Endothelial cell of umbilical vein (primary cell): Measurements from ENCODE around the gene PPP1R13B.

Source experiments
- FOS ChIP-seq: IDR thresholded peaks from 2 replicates; pipeline ENCODE4 v1.6.1; 2011; ENCODE audit warnings: mild to moderate bottlenecking, low read length, moderate library complexity, borderline replicate concordance; ENCODE audit not compliant: insufficient read depth
- JUN ChIP-seq: IDR thresholded peaks from 2 replicates; pipeline ENCODE4 v1.6.1; 2011; ENCODE audit warnings: borderline replicate concordance, low read depth; ENCODE audit not compliant: insufficient read length, insufficient read depth
- MYC ChIP-seq: IDR thresholded peaks from one replicate; pipeline ENCODE4 v1.6.1; 2011; ENCODE audit warnings: mild to moderate bottlenecking, low read depth, low read length
- POLR2A ChIP-seq: IDR thresholded peaks from 2 replicates; pipeline ENCODE4 v1.6.1; 2012; ENCODE audit warnings: low read depth, mild to moderate bottlenecking, control low read depth, low read length
- POLR2AphosphoS5 ChIP-seq: IDR thresholded peaks from 2 replicates; pipeline ENCODE4 v1.6.1; 2012; ENCODE audit warnings: low read depth, mild to moderate bottlenecking, control low read depth, low read length, moderate library complexity; ENCODE audit not compliant: insufficient read depth
- TF ChIP-seq, protein P1 (sequence below), 2 donors: IDR thresholded peaks; 1 replicate in 1 of 2; 2 replicates in 1 of 2; pipeline ENCODE4 v1.5.1; 2011; ENCODE audit warnings: low read length in 2 of 2, mild to moderate bottlenecking in 2 of 2, moderate library complexity in 2 of 2, control low read depth in 1 of 2, inconsistent platforms in 1 of 2, low read depth in 1 of 2; ENCODE audit not compliant: insufficient read depth in 1 of 2; ENCODE audit errors: extremely low read depth in 1 of 2

DNA sequence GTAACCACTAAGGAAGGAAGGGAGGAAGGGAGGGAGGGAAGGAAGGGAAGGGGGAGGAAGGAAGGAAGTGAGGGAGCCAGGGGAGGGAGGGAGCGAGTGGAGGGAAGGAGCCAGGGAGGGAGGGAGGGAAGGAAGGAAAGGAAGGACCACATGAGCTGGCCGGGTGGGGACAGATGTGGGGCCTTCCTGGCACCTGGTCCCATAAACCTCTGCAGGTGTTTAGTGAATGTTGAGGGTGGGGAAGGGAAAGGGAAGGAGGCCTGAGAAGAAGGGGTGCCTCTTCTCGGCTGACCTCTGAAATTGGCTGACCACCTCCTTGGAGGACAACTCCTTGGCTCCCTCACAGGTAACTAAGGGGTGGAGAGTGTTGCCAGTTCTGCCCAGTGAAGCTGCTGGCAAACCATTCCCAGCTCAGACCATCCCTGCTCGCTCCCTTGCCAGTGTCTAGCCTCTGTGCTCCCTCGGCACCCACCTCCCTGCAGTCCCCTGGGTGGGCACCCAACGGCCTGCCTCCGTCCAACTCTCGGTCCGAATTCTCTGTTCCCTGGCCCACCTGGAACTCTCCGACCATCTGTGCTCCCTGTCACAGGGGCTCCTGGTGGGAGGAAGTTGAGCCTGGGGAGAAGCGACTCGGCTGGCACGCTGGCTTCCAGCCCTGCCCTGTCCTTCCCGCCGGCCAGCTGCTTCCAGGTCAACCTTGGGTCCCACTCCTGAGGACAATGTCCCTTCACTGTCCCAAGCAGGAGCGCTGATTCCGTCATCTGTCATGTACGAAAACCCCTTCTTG is 12.2 kb upstream of the PPP1R13B start:
- TF ChIP-seq, protein P1, sequence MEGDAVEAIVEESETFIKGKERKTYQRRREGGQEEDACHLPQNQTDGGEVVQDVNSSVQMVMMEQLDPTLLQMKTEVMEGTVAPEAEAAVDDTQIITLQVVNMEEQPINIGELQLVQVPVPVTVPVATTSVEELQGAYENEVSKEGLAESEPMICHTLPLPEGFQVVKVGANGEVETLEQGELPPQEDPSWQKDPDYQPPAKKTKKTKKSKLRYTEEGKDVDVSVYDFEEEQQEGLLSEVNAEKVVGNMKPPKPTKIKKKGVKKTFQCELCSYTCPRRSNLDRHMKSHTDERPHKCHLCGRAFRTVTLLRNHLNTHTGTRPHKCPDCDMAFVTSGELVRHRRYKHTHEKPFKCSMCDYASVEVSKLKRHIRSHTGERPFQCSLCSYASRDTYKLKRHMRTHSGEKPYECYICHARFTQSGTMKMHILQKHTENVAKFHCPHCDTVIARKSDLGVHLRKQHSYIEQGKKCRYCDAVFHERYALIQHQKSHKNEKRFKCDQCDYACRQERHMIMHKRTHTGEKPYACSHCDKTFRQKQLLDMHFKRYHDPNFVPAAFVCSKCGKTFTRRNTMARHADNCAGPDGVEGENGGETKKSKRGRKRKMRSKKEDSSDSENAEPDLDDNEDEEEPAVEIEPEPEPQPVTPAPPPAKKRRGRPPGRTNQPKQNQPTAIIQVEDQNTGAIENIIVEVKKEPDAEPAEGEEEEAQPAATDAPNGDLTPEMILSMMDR (IDR thresholded peaks at IDR 0.05; ENCODE audit: extremely low read depth in 1 of 2, insufficient read depth in 1 of 2, low read depth in 1 of 2, low read length in 2 of 2), result no peak
- TF ChIP-seq JUN, result no peak
- TF ChIP-seq POLR2A, result no peak
- TF ChIP-seq POLR2AphosphoS5, result no peak
- TF ChIP-seq MYC, result no peak
- TF ChIP-seq FOS, result no peak
